OCI-LY7 (cell line): ENCODE results near the gene FNIP1. TPM values are rescaled to one million over a fixed set of nuclear protein-coding genes. Genes with fewer than 3 reads are reported as not detected.

Experiments used
- BruUV-seq: library from RNA; stranded (reverse); fragments of 400-500 nt; replicated peaks from 2 replicates; lab custom pipeline; 2021; lab: Mats Ljungman, UMichigan
- CTCF ChIA-PET: fragments of 300-600 bp; sonication (Branson Sonifier 250); formaldehyde crosslinking; loops from one replicate; lab custom pipeline; 2022; ENCODE audit warnings: antibody characterized with exemption; ENCODE audit not compliant: unreplicated experiment; lab: Charles Lee
- POLR2A ChIA-PET: fragments of 300-600 bp; sonication (Branson Sonifier 250); formaldehyde crosslinking; loops from one replicate; lab custom pipeline; 2022; ENCODE audit warnings: antibody characterized with exemption; lab: Charles Lee
- DNase-seq: peaks from one replicate; pipeline ENCODE4 v3.0.0-alpha.2; 2015; ENCODE audit warnings: low spot score
- H2AFZ ChIP-seq: fragments of 200-600 bp; sonication (generic), shearing (Covaris generic); 2 replicates; pipeline ENCODE4 v1.6.1; 2014; ENCODE audit warnings: mild to moderate bottlenecking, antibody characterized with exemption, low read length, moderate library complexity
- H3K27ac ChIP-seq: fragments of 200-600 bp; sonication (generic); 2 replicates; pipeline ENCODE4 v1.5.1; 2014; ENCODE audit warnings: mixed run types, low read depth, mild to moderate bottlenecking, moderate library complexity, low read length, inconsistent platforms; ENCODE audit not compliant: poor library complexity, severe bottlenecking
- H3K36me3 ChIP-seq: fragments of 200-600 bp; sonication (generic); 2 replicates; pipeline ENCODE4 v1.6.1; 2014; ENCODE audit warnings: mild to moderate bottlenecking, antibody characterized with exemption, low read length, moderate library complexity, mixed read lengths; ENCODE audit not compliant: insufficient read depth
- H3K4me1 ChIP-seq: fragments of 200-600 bp; sonication (generic); 2 replicates; pipeline ENCODE4 v1.5.1; 2014; ENCODE audit warnings: mild to moderate bottlenecking, low read length; ENCODE audit not compliant: insufficient read depth, poor library complexity, severe bottlenecking
- H3K4me2 ChIP-seq: fragments of 200-600 bp; sonication (generic); 2 replicates; pipeline ENCODE4 v1.6.1; 2014; ENCODE audit warnings: mild to moderate bottlenecking, low read length
- H3K4me3 ChIP-seq: fragments of 200-600 bp; sonication (generic); 2 replicates; pipeline ENCODE4 v1.5.1; 2014; ENCODE audit warnings: mild to moderate bottlenecking, low read depth, low read length; ENCODE audit not compliant: poor library complexity, severe bottlenecking
- H3K79me2 ChIP-seq: fragments of 200-600 bp; sonication (generic); 2 replicates; pipeline ENCODE4 v1.6.1; 2016; ENCODE audit warnings: low read depth, mild to moderate bottlenecking, low read length, moderate library complexity, mixed read lengths; ENCODE audit not compliant: insufficient read depth
- H3K9me2 ChIP-seq: fragments of 200-600 bp; sonication (generic); 2 replicates; pipeline ENCODE4 v1.6.1; 2016; ENCODE audit warnings: mild to moderate bottlenecking, low read length, mixed read lengths; ENCODE audit not compliant: insufficient read depth
- H3K9me3 ChIP-seq: fragments of 200-600 bp; sonication (generic); 2 replicates; pipeline ENCODE4 v1.6.1; 2014; ENCODE audit warnings: mild to moderate bottlenecking, mixed run types, low read length, mixed read lengths
- H4K20me1 ChIP-seq: fragments of 200-600 bp; sonication (generic); 2 replicates; pipeline ENCODE4 v1.6.1; 2014; ENCODE audit warnings: mild to moderate bottlenecking, antibody characterized with exemption, low read length, moderate library complexity, mixed read lengths; ENCODE audit not compliant: insufficient read depth
- CTCF ChIP-seq: fragments of 200-600 bp; sonication (generic); conservative IDR thresholded peaks from 2 replicates; pipeline ENCODE4 v1.5.1; 2014; ENCODE audit warnings: mild to moderate bottlenecking, antibody characterized with exemption, low read length, moderate library complexity, mixed read lengths
- EZH2phosphoT487 ChIP-seq: fragments of 200-600 bp; sonication (generic); IDR thresholded peaks from 2 replicates; pipeline ENCODE4 v1.6.1; 2018; ENCODE audit warnings: low read depth, borderline replicate concordance, mild to moderate bottlenecking, mixed run types, antibody characterized with exemption, low read length, moderate library complexity, mixed read lengths
- intact Hi-C: fragments of 100-400 bp; cut with micrococcal nuclease; formaldehyde crosslinking; loops from one replicate; pipeline ENCODE4 v1.10.0; 2022; ENCODE audit not compliant: unreplicated experiment
- total RNA-seq, 2 experiments: library from RNA; depleted of rRNA in 1 of 2; stranded (reverse); fragments of >200 nt in 1 of 2; shearing (Covaris generic) in 1 of 2; gene quantifications; 2 replicates each; pipeline ENCODE4 v1.2.3, GENCODE V29; 2014 to 2022

Gene FNIP1
- total RNA-seq, 2 experiments from 2014 or later, result 19.4 to 20.6 TPM

GRCh38 chr5:131818001-131818724, 21.3 kb upstream of the FNIP1 start:
- no peaks in the 10 kb centered on the region for H4K20me1 ChIP-seq
- no peak for DNase-seq
- no peak overlapping the region for H3K4me3 ChIP-seq
- intact Hi-C loops, result no loop called here
- H3K36me3 ChIP-seq, result no peaks in the 10 kb centered on the region
- no peaks in the 10 kb centered on the region for H3K9me3 ChIP-seq
- BruUV-seq, result no TSS peak
- ChIA-PET CTCF (no interaction called here), POLR2A (interaction anchor here (0.7 to 0.8 kb wide), 2 partner anchors 69 to 885 kb away, joined by 3 read pairs; no protein-coding TSS in a partner anchor)
- no peaks in the 10 kb centered on the region for H3K4me1 ChIP-seq
- H3K4me2 ChIP-seq, result no peak overlapping the region
- no peak overlapping the region for H2AFZ ChIP-seq
- no peak for TF ChIP-seq CTCF
- no peak for TF ChIP-seq EZH2phosphoT487
- H3K27ac ChIP-seq, result no peak overlapping the region
- H3K79me2 ChIP-seq, result no peaks in the 10 kb centered on the region
- H3K9me2 ChIP-seq, result no peaks in the 10 kb centered on the region

- Histone ChIP-seq H3K4me1 (no peaks in the 10 kb centered on the region), H3K9me3 (no peaks in the 10 kb centered on the region), H3K9me2 (no peaks in the 10 kb centered on the region), H4K20me1 (no peaks in the 10 kb centered on the region), H3K36me3 (no peaks in the 10 kb centered on the region), H2AFZ (no peak overlapping the region), H3K4me3 (no peak overlapping the region), H3K4me2 (no peak overlapping the region), H3K79me2 (no peaks in the 10 kb centered on the region), H3K27ac (no peak overlapping the region)
- no TSS peak for BruUV-seq
- TF ChIP-seq CTCF (no peak), EZH2phosphoT487 (no peak)
- ChIA-PET POLR2A (no interaction called here), CTCF (no interaction called here)
- DNase-seq, result no peak
- intact Hi-C loops, result no loop called here
Observed at GRCh38 chr5:131814990-131815389, 18.2 kb upstream of the FNIP1 start.
